Esophagus muscularis mucosa (tissue), 4 donors: ENCODE results near the gene PHOX2B. TPM values are rescaled to one million over a fixed set of nuclear protein-coding genes. Genes with fewer than 3 reads are reported as not detected.

Source experiments
- DNase-seq: peaks from one replicate; pipeline ENCODE4 v3.0.0-alpha.2; 2017; ENCODE audit errors: extremely low spot score
- H3K27ac ChIP-seq, 4 donors: fragments of 200-600 bp; sonication (generic); replicated peaks in 1 of 4; 1 replicate in 3 of 4; 2 replicates in 1 of 4; pipeline ENCODE4 v1.5.1; 2016 to 2019; ENCODE audit warnings: mild to moderate bottlenecking in 1 of 4
- H3K27me3 ChIP-seq, 4 donors: fragments of 200-600 bp; sonication (generic); one replicate each; pipeline versions ENCODE4 v1.5.1 to v1.6.0; 2016 to 2019
- H3K36me3 ChIP-seq, 4 donors: fragments of 200-600 bp; sonication (generic); one replicate each; pipeline ENCODE4 v1.5.1; 2016 to 2019
- H3K4me1 ChIP-seq, 4 donors: fragments of 200-600 bp; sonication (generic); one replicate each; pipeline ENCODE4 v1.5.1; 2016 to 2019
- H3K4me3 ChIP-seq, 4 donors: fragments of 200-600 bp; sonication (generic); 1 replicate in 2 of 4; 2 replicates in 2 of 4; pipeline ENCODE4 v1.5.1; 2016 to 2019; ENCODE audit warnings: mild to moderate bottlenecking in 4 of 4, moderate library complexity in 1 of 4
- H3K9me3 ChIP-seq, 4 donors: fragments of 200-600 bp; sonication (generic); 1 replicate in 3 of 4; 2 replicates in 1 of 4; pipeline ENCODE4 v1.5.1; 2016 to 2019
- CTCF ChIP-seq, 3 experiments: fragments of 200-600 bp in 2 of 3; fragments of 450-650 bp in 1 of 3; sonication (generic) in 2 of 3; IDR thresholded peaks; one replicate each; pipeline ENCODE4 v1.5.1; 2017 to 2019; ENCODE audit warnings: antibody characterized with exemption in 3 of 3, mild to moderate bottlenecking in 2 of 3, moderate library complexity in 1 of 3
- EP300 ChIP-seq: sonication (generic); formaldehyde crosslinking; IDR thresholded peaks from one replicate; pipeline ENCODE4 v1.6.1; 2017; ENCODE audit warnings: antibody characterized with exemption
- POLR2A ChIP-seq: fragments of 450-650 bp; IDR thresholded peaks from one replicate; pipeline ENCODE4 v1.6.1; 2017; ENCODE audit warnings: antibody characterized with exemption, moderate library complexity, mild to moderate bottlenecking, low read depth
- POLR2AphosphoS5 ChIP-seq, 2 donors: sonication (generic); formaldehyde crosslinking; IDR thresholded peaks; one replicate each; pipeline ENCODE4 v1.6.1; 2017; ENCODE audit warnings: antibody characterized with exemption in 2 of 2
- WGBS: methylation state at CpG from one replicate; pipeline ENCODE4 v1.1.5; 2018; 5-methylcytosine and 5-hydroxymethylcytosine counted together
- intact Hi-C: fragments of 100-400 bp; cut with DNase I; formaldehyde crosslinking; loops from one replicate; pipeline ENCODE4 v1.15.1; 2023
- total RNA-seq, 4 donors: library from RNA; depleted of rRNA; stranded (reverse); fragments of >200 nt; gene quantifications; one replicate each; pipeline versions ENCODE4 v1.1.0 to v1.2.1, GENCODE V29; 2016

Gene PHOX2B
- total RNA-seq, 4 donors from 2014 or later: 0.19 to 3.0 (median 0.66) TPM; not detected in 1

GRCh38 chr4:41719417-41719816, 29.1 kb downstream of the PHOX2B start:
- no peak overlapping the region for H3K4me3 ChIP-seq
- 78% methylated on average over 2 of the region's 2 CpGs for WGBS
- H3K4me1 ChIP-seq: no peaks in the 10 kb centered on the region
- no peaks in the 10 kb centered on the region for H3K9me3 ChIP-seq
- no peak overlapping the region for H3K27ac ChIP-seq
- peaks cover 0 to 14% (median 0%) of the 10 kb centered on the region in 4 donors for H3K27me3 ChIP-seq
- no peak for DNase-seq
- intact Hi-C loops: no loop called here
- no peak for TF ChIP-seq POLR2A
- TF ChIP-seq POLR2AphosphoS5 (IDR thresholded peaks at IDR 0.05): no peak
- no peak for TF ChIP-seq CTCF (IDR thresholded peaks at IDR 0.05)
- no peak for TF ChIP-seq EP300
- H3K36me3 ChIP-seq: no peaks in the 10 kb centered on the region

GRCh38 chr4:41718907-41719306, 29.6 kb downstream of the PHOX2B start:
- intact Hi-C loops: no loop called here
- DNase-seq: no peak

GRCh38 chr4:41715155-41715554, 33.4 kb downstream of the PHOX2B start:
- WGBS: 47% methylated on average over 1 of the region's 1 CpG
- no peak for DNase-seq
- H3K9me3 ChIP-seq: no peaks in the 10 kb centered on the region
- intact Hi-C loops: no loop called here
- TF ChIP-seq POLR2A (no peak), EP300 (no peak), POLR2AphosphoS5 (IDR thresholded peaks at IDR 0.05) (no peak), CTCF (IDR thresholded peaks at IDR 0.05) (no peak)
- peaks cover 0 to 22% (median 0%) of the 10 kb centered on the region in 4 donors for H3K27me3 ChIP-seq
- no peaks in the 10 kb centered on the region for H3K36me3 ChIP-seq
- no peak overlapping the region for H3K27ac ChIP-seq
- no peaks in the 10 kb centered on the region for H3K4me1 ChIP-seq
- H3K4me3 ChIP-seq: no peak overlapping the region

More at GRCh38 chr4:41718907-41719306, 29.6 kb downstream of the PHOX2B start:
- TF ChIP-seq EP300 (no peak), POLR2AphosphoS5 (IDR thresholded peaks at IDR 0.05) (no peak), POLR2A (no peak), CTCF (IDR thresholded peaks at IDR 0.05) (no peak)
- H3K27ac ChIP-seq: no peak overlapping the region
- no peak overlapping the region for H3K4me3 ChIP-seq
- no peaks in the 10 kb centered on the region for H3K4me1 ChIP-seq
- H3K27me3 ChIP-seq: peaks cover 0 to 10% (median 0%) of the 10 kb centered on the region in 4 donors
- no peaks in the 10 kb centered on the region for H3K36me3 ChIP-seq
- H3K9me3 ChIP-seq: no peaks in the 10 kb centered on the region

- intact Hi-C loops: no loop called here
- Histone ChIP-seq H3K27ac (no peak overlapping the region), H3K27me3 (peaks cover 0 to 17% (median 0%) of the 10 kb centered on the region in 4 donors), H3K4me1 (no peaks in the 10 kb centered on the region), H3K4me3 (no peak overlapping the region), H3K9me3 (no peaks in the 10 kb centered on the region), H3K36me3 (no peaks in the 10 kb centered on the region)
- TF ChIP-seq POLR2A (no peak), POLR2AphosphoS5 (IDR thresholded peaks at IDR 0.05) (no peak), CTCF (IDR thresholded peaks at IDR 0.05) (no peak), EP300 (no peak)
- WGBS: 82% methylated on average over 6 of the region's 6 CpGs
- no peak for DNase-seq
Observed at GRCh38 chr4:41714364-41715000, 34.0 kb downstream of the PHOX2B start.

GRCh38 chr4:41713768-41714167, 34.8 kb downstream of the PHOX2B start:
- TF ChIP-seq POLR2A (no peak), EP300 (no peak), POLR2AphosphoS5 (IDR thresholded peaks at IDR 0.05) (no peak), CTCF (IDR thresholded peaks at IDR 0.05) (no peak)
- peaks cover 0 to 12% (median 0%) of the 10 kb centered on the region in 4 donors for H3K27me3 ChIP-seq
- H3K4me3 ChIP-seq: no peak overlapping the region
- no peaks in the 10 kb centered on the region for H3K9me3 ChIP-seq
- H3K27ac ChIP-seq: no peak overlapping the region
- H3K4me1 ChIP-seq: no peaks in the 10 kb centered on the region
- no peaks in the 10 kb centered on the region for H3K36me3 ChIP-seq
- intact Hi-C loops: no loop called here
- WGBS: 87% methylated on average over 1 of the region's 1 CpG
- no peak for DNase-seq
